Neuronal stem cell (in vitro differentiated cells): ENCODE data around the gene PDE6G.

Experiments
- DNase-seq: peaks from one replicate; pipeline ENCODE4 v3.0.0-alpha.2; 2013; ENCODE audit warnings: low spot score
- H2AFZ ChIP-seq: one replicate; pipeline ENCODE4 v1.6.1; 2013; ENCODE audit warnings: mild to moderate bottlenecking, low read length, inconsistent platforms
- H2AK5ac ChIP-seq: 2 replicates; pipeline ENCODE4 v1.6.1; 2013; ENCODE audit warnings: low read depth, mild to moderate bottlenecking, inconsistent platforms, low read length, moderate library complexity, mixed read lengths
- H2BK120ac ChIP-seq: 2 replicates; pipeline ENCODE4 v1.6.1; 2013; ENCODE audit warnings: low read depth, mild to moderate bottlenecking, inconsistent platforms, low read length, moderate library complexity, mixed read lengths
- H2BK12ac ChIP-seq: one replicate; pipeline ENCODE4 v1.6.1; 2013; ENCODE audit warnings: low read length, inconsistent platforms
- H2BK15ac ChIP-seq: 2 replicates; pipeline ENCODE4 v1.6.1; 2013; ENCODE audit warnings: mild to moderate bottlenecking, low read length, inconsistent platforms, mixed read lengths
- H2BK5ac ChIP-seq: one replicate; pipeline ENCODE4 v1.6.1; 2013; ENCODE audit warnings: inconsistent platforms, mild to moderate bottlenecking, low read length, moderate library complexity
- H3K14ac ChIP-seq: one replicate; pipeline ENCODE4 v1.6.1; 2013; ENCODE audit warnings: low read length, inconsistent platforms
- H3K18ac ChIP-seq: 2 replicates; pipeline ENCODE4 v1.6.1; 2013; ENCODE audit warnings: low read length, inconsistent platforms
- H3K23ac ChIP-seq: 2 replicates; pipeline ENCODE4 v1.6.1; 2013; ENCODE audit warnings: low read depth, mild to moderate bottlenecking, mixed read lengths, low read length, inconsistent platforms; ENCODE audit not compliant: poor library complexity
- H3K27ac ChIP-seq: replicated peaks from 3 replicates; pipeline ENCODE4 v1.5.1; 2013; ENCODE audit warnings: low read length, inconsistent platforms
- H3K27me3 ChIP-seq, 3 experiments: 2 replicates each; pipeline ENCODE4 v1.6.1; 2013; ENCODE audit warnings: low read length in 3 of 3, mild to moderate bottlenecking in 2 of 3, inconsistent platforms in 1 of 3, low read depth in 1 of 3, mixed read lengths in 1 of 3, moderate library complexity in 1 of 3; ENCODE audit not compliant: control insufficient read depth in 3 of 3, insufficient read depth in 3 of 3
- H3K36me3 ChIP-seq, 2 donors: replicated peaks in 1 of 2; 2 replicates each; pipeline ENCODE4 v1.6.1; 2013; ENCODE audit warnings: low read length in 2 of 2; ENCODE audit not compliant: control insufficient read depth in 2 of 2, insufficient read depth in 2 of 2
- H3K4ac ChIP-seq: 2 replicates; pipeline ENCODE4 v1.6.1; 2013; ENCODE audit warnings: inconsistent platforms, mild to moderate bottlenecking, low read length, moderate library complexity
- H3K4me1 ChIP-seq, 2 donors: 1 replicate in 1 of 2; 2 replicates in 1 of 2; pipeline ENCODE4 v1.6.1; 2013; ENCODE audit warnings: low read length in 2 of 2, low read depth in 1 of 2; ENCODE audit not compliant: control insufficient read depth in 2 of 2, insufficient read depth in 1 of 2
- H3K4me2 ChIP-seq: one replicate; pipeline ENCODE4 v1.6.1; 2013; ENCODE audit warnings: mild to moderate bottlenecking, low read length, inconsistent platforms; ENCODE audit not compliant: insufficient read depth, poor library complexity, severe bottlenecking
- H3K4me3 ChIP-seq, 2 donors: 2 replicates each; pipeline ENCODE4 v1.5.1; 2013; ENCODE audit warnings: low read length in 2 of 2, mild to moderate bottlenecking in 2 of 2, inconsistent platforms in 1 of 2, moderate library complexity in 1 of 2
- H3K79me1 ChIP-seq: one replicate; pipeline ENCODE4 v1.6.1; 2013; ENCODE audit warnings: low read depth, mild to moderate bottlenecking, inconsistent platforms, low read length, moderate library complexity
- H3K9ac ChIP-seq: one replicate; pipeline ENCODE4 v1.6.1; 2013; ENCODE audit warnings: mild to moderate bottlenecking, low read depth, low read length, inconsistent platforms; ENCODE audit not compliant: poor library complexity
- H3K9me3 ChIP-seq, 2 donors: replicated peaks in 1 of 2; 2 replicates each; pipeline versions ENCODE3 to v1.6.1; 2013; ENCODE audit warnings: low read length in 2 of 2, mild to moderate bottlenecking in 2 of 2, inconsistent platforms in 1 of 2, low read depth in 1 of 2, mixed read lengths in 1 of 2, moderate library complexity in 1 of 2; ENCODE audit not compliant: control insufficient read depth in 2 of 2, insufficient read depth in 1 of 2
- H4K8ac ChIP-seq: one replicate; pipeline ENCODE4 v1.6.1; 2013; ENCODE audit warnings: low read depth, mild to moderate bottlenecking, inconsistent platforms, low read length, moderate library complexity
- H4K91ac ChIP-seq: one replicate; pipeline ENCODE4 v1.6.1; 2013; ENCODE audit warnings: low read length, low read depth, mild to moderate bottlenecking, inconsistent platforms; ENCODE audit not compliant: poor library complexity
- WGBS, 2 donors: extraction: QIAGEN DNeasy Blood & Tissue Kit; methylation state at CpG; one replicate each; pipeline ENCODE4 v1.1.7; 2013; ENCODE audit warnings: missing lambda C conversion rate in 2 of 2, mixed read lengths in 1 of 2; ENCODE audit not compliant: insufficient read length in 2 of 2, insufficient replicate concordance in 1 of 2; ENCODE audit errors: extremely low coverage in 2 of 2; 5-methylcytosine and 5-hydroxymethylcytosine counted together

Gene PDE6G

GRCh38 chr17:81683208-81683583 lies 26.9 kb upstream of the PDE6G start:
- Histone ChIP-seq H2BK12ac (peak overlapping the region; percentile 85), H4K8ac (peak overlapping the region; percentile 8), H3K18ac (peak overlapping the region; percentile 98), H3K36me3 (peaks cover 20 to 57% of the 10 kb centered on the region in 2 donors), H3K9ac (peak overlapping the region; percentile 99), H3K79me1 (peaks cover 28% of the 10 kb centered on the region), H2BK5ac (peak overlapping the region; percentile 85), H3K4me3 (peak overlapping the region; percentile 84 to 97), H3K9me3 (peaks cover 0 to 2% of the 10 kb centered on the region in 2 donors), H4K91ac (no peak overlapping the region), H3K27ac (no peak overlapping the region), H3K4me2 (peak overlapping the region; percentile 72), H2AK5ac (peak overlapping the region; percentile 5), H3K23ac (peak overlapping the region; percentile 94), H2AFZ (peak overlapping the region; percentile 89), H3K4ac (no peak overlapping the region), H2BK120ac (peak overlapping the region; percentile 48), H3K27me3 (no peaks in the 10 kb centered on the region), H3K4me1 (peaks cover 9 to 14% of the 10 kb centered on the region in 2 donors), H2BK15ac (peak overlapping the region; percentile 82), H3K14ac (peak overlapping the region; percentile 73)
- WGBS, 2 donors = no CpG with 5 or more reads among the region's 37 CpGs
- no peak for DNase-seq

DNA sequence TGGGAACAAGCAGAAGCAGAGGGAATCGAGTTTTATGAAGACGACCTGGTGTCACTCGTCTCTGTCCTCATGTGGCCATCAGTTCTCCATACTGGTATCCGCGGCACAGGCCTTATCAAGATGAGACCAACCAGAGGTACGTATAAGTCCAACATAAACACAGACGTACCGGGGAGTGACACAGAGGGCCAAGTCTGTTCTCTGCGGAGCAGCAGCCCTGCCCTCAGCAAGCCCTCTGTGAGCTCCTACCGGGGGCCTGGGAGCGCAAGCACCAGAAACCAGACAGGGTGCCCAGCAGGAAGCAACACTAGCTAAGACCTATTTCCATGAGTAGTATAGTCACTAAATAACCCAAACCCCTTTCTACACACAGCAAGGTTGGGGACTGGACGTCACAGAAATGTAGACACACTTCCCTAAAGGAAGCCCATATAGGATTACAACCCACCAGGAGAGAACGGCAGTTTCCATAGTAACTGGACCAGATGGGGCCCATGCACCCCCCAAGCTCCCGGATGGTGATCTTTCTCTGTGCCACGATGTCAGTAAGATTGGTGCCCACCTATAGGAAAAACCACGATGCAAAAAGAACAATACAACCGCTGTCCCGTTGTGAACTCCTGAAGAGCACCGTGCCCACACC lies 26.3 kb upstream of the PDE6G start:
- H3K4me3 ChIP-seq = peak overlapping the region; percentile 84 to 97
- peak overlapping the region; percentile 5 for H2AK5ac ChIP-seq
- H2BK12ac ChIP-seq = no peak overlapping the region
- no CpG with 5 or more reads among the region's 19 CpGs for WGBS, 2 donors
- H3K27ac ChIP-seq = no peak overlapping the region
- peak overlapping the region; percentile 72 for H3K4me2 ChIP-seq
- peak overlapping the region; percentile 89 for H2AFZ ChIP-seq
- H2BK5ac ChIP-seq = peak overlapping the region; percentile 85
- peaks cover 26% of the 10 kb centered on the region for H3K79me1 ChIP-seq
- no peak overlapping the region for H3K18ac ChIP-seq
- no peak for DNase-seq
- H3K9ac ChIP-seq = peak overlapping the region; percentile 99
- peak overlapping the region; percentile 94 for H3K23ac ChIP-seq
- no peak overlapping the region for H2BK120ac ChIP-seq
- H2BK15ac ChIP-seq = no peak overlapping the region
- peaks cover 17 to 52% of the 10 kb centered on the region in 2 donors for H3K36me3 ChIP-seq
- H3K4ac ChIP-seq = no peak overlapping the region
- H3K14ac ChIP-seq = no peak overlapping the region
- no peak overlapping the region for H4K8ac ChIP-seq
- H4K91ac ChIP-seq = no peak overlapping the region
- peaks cover 0 to 2% of the 10 kb centered on the region in 2 donors for H3K9me3 ChIP-seq
- H3K27me3 ChIP-seq = no peaks in the 10 kb centered on the region
- peaks cover 9 to 14% of the 10 kb centered on the region in 2 donors for H3K4me1 ChIP-seq

DNA sequence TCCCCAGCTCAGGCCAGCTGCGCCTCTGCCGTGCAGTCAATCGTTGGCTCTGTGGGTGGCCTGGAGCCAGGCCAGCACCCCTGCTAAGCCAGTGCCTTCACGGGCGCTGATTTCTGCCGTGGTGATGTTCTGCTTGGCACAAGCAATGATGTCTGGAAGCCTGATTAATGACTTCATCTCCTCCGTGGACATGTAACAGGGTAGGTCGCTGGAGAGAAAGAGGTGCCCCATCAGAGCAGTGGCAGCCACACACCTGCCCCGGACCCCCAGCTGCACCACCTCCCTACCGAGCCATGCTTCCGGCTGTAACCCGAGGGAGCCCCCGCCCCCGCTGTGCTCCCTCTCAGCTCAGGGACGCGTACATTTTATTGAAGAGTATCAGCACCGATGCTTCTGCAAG lies 25.3 kb upstream of the PDE6G start:
- H3K23ac ChIP-seq = no peak overlapping the region
- no peak overlapping the region for H2AFZ ChIP-seq
- H2BK120ac ChIP-seq = no peak overlapping the region
- no peak overlapping the region for H2BK15ac ChIP-seq
- H3K14ac ChIP-seq = no peak overlapping the region
- H3K27ac ChIP-seq = no peak overlapping the region
- H3K36me3 ChIP-seq = peaks cover 9 to 42% of the 10 kb centered on the region in 2 donors
- no peaks in the 10 kb centered on the region for H3K27me3 ChIP-seq
- H3K9me3 ChIP-seq = peaks cover 0 to 2% of the 10 kb centered on the region in 2 donors
- no CpG with 5 or more reads among the region's 17 CpGs for WGBS, 2 donors
- H3K79me1 ChIP-seq = peaks cover 27% of the 10 kb centered on the region
- no peak overlapping the region for H3K9ac ChIP-seq
- no peak overlapping the region for H2BK5ac ChIP-seq
- no peak overlapping the region for H3K4ac ChIP-seq
- peaks cover 9 to 14% of the 10 kb centered on the region in 2 donors for H3K4me1 ChIP-seq
- H4K8ac ChIP-seq = no peak overlapping the region
- H2BK12ac ChIP-seq = no peak overlapping the region
- H3K4me2 ChIP-seq = no peak overlapping the region
- no peak overlapping the region for H3K4me3 ChIP-seq
- no peak overlapping the region for H3K18ac ChIP-seq
- DNase-seq = no peak
- no peak overlapping the region for H4K91ac ChIP-seq
- no peak overlapping the region for H2AK5ac ChIP-seq

- Histone ChIP-seq H3K9ac (no peak overlapping the region), H2AFZ (no peak overlapping the region), H3K27ac (no peak overlapping the region), H3K27me3 (no peaks in the 10 kb centered on the region), H2BK120ac (no peak overlapping the region), H2BK12ac (no peak overlapping the region), H3K23ac (no peak overlapping the region), H4K8ac (no peak overlapping the region), H2BK5ac (no peak overlapping the region), H3K4me1 (peaks cover 9 to 12% of the 10 kb centered on the region in 2 donors), H3K14ac (no peak overlapping the region), H3K79me1 (peaks cover 25% of the 10 kb centered on the region), H3K9me3 (peaks cover 0 to 2% of the 10 kb centered on the region in 2 donors), H3K18ac (no peak overlapping the region), H3K36me3 (peaks cover 5 to 32% of the 10 kb centered on the region in 2 donors), H3K4ac (no peak overlapping the region), H2AK5ac (no peak overlapping the region), H3K4me3 (no peak overlapping the region), H4K91ac (no peak overlapping the region), H3K4me2 (no peak overlapping the region), H2BK15ac (no peak overlapping the region)
- DNase-seq = no peak
- no CpG with 5 or more reads among the region's 11 CpGs for WGBS, 2 donors
These were observed 23.8 kb upstream of the PDE6G start for GRCh38 chr17:81680150-81680549.
